Esophagus squamous epithelium (tissue), 5 donors: Measurements from ENCODE around the gene ZMYND10. TPM values are rescaled to one million over a fixed set of nuclear protein-coding genes. Genes with fewer than 3 reads are reported as not detected.

Experiments
- DNase-seq: peaks from one replicate; lab custom pipeline; 2025; lab: John Stamatoyannopoulos, UW
- H3K27ac ChIP-seq, 4 donors: fragments of 200-600 bp; sonication (generic); one replicate each; pipeline ENCODE4 v1.5.1; 2016 to 2019; ENCODE audit warnings: mild to moderate bottlenecking in 1 of 4
- H3K27me3 ChIP-seq, 4 donors: fragments of 200-600 bp; sonication (generic); 1 replicate in 3 of 4; 2 replicates in 1 of 4; pipeline versions ENCODE4 v1.5.1 to v1.6.0; 2017 to 2021; ENCODE audit warnings: antibody characterized with exemption in 1 of 4
- H3K36me3 ChIP-seq, 3 donors: fragments of 200-600 bp; sonication (generic); one replicate each; pipeline ENCODE4 v1.5.1; 2016 to 2019
- H3K4me1 ChIP-seq, 3 donors: fragments of 200-600 bp; sonication (generic); one replicate each; pipeline ENCODE4 v1.5.1; 2017 to 2019
- H3K4me3 ChIP-seq, 4 donors: fragments of 200-600 bp; sonication (generic); 1 replicate in 3 of 4; 2 replicates in 1 of 4; pipeline ENCODE4 v1.5.1; 2016 to 2019; ENCODE audit warnings: mild to moderate bottlenecking in 2 of 4, moderate library complexity in 1 of 4
- H3K9me3 ChIP-seq, 3 donors: fragments of 200-600 bp; sonication (generic); one replicate each; pipeline ENCODE4 v1.5.1; 2016 to 2019
- CTCF ChIP-seq, 6 experiments: fragments of 450-650 bp in 4 of 6; fragments of 200-600 bp in 2 of 6; sonication (generic) in 2 of 6; IDR thresholded peaks; one replicate each; pipeline ENCODE4 v1.5.1; 2016 to 2019; ENCODE audit warnings: antibody characterized with exemption in 6 of 6, mild to moderate bottlenecking in 4 of 6, moderate library complexity in 4 of 6
- POLR2A ChIP-seq, 4 donors: fragments of 450-650 bp; IDR thresholded peaks; one replicate each; pipeline ENCODE4 v1.6.1; 2017; ENCODE audit warnings: antibody characterized with exemption in 4 of 4, mild to moderate bottlenecking in 4 of 4, moderate library complexity in 3 of 4
- WGBS, 2 donors: methylation state at CpG; one replicate each; pipeline ENCODE4 v1.1.5; 2018; 5-methylcytosine and 5-hydroxymethylcytosine counted together
- intact Hi-C: fragments of 100-400 bp; cut with DNase I; formaldehyde crosslinking; loops from one replicate; pipeline ENCODE4 v1.15.0; 2022
- total RNA-seq, 4 donors: library from RNA; depleted of rRNA; stranded (reverse); fragments of >200 nt; gene quantifications; one replicate each; pipeline ENCODE4 v1.1.0, GENCODE V29; 2016
- donor health status: DM: yes; HTN: yes; CAD: no.

ZMYND10 gene
- total RNA-seq, 4 donors from 2014 or later, result 1.1 TPM; not detected in 3

- TF ChIP-seq CTCF (IDR thresholded peaks at IDR 0.05), result no peak
- peak in 3 of 4 donors; percentile 63 to 81 (median 69) for TF ChIP-seq POLR2A (IDR thresholded peaks at IDR 0.05)
- peaks cover 0 to 43% (median 11%) of the 10 kb centered on the region in 3 donors for H3K36me3 ChIP-seq
- DNase-seq, result no peak
- WGBS, 2 donors, result 0% methylated on average over 8 to 10 of the region's 45 CpGs
- H3K4me1 ChIP-seq, result peaks cover 65 to 93% (median 66%) of the 10 kb centered on the region in 3 donors
- no peaks in the 10 kb centered on the region for H3K9me3 ChIP-seq
- peak overlapping the region; percentile 71 to 98 (median 82) for H3K4me3 ChIP-seq
- peak overlapping the region; percentile 90 to 98 (median 96) for H3K27ac ChIP-seq
- intact Hi-C loops, result loop anchor here (10.0 kb wide), 1 partner anchor 46 kb away; the partner anchor contains the start of gene LSMEM2
- no peaks in the 10 kb centered on the region for H3K27me3 ChIP-seq
These were observed 24.6 kb downstream of the ZMYND10 start for GRCh38 chr3:50320853-50321335.

- intact Hi-C loops, result loop anchor here (10.0 kb wide), 1 partner anchor 45 kb away; the partner anchor contains the start of gene LSMEM2
- no peak for DNase-seq
- Histone ChIP-seq H3K27ac (peak overlapping the region; percentile 90 to 98 (median 96)), H3K36me3 (peaks cover 0 to 40% (median 11%) of the 10 kb centered on the region in 3 donors), H3K9me3 (no peaks in the 10 kb centered on the region), H3K4me1 (peaks cover 66 to 93% (median 71%) of the 10 kb centered on the region in 3 donors), H3K27me3 (no peaks in the 10 kb centered on the region), H3K4me3 (peak overlapping the region; percentile 71 to 98 (median 82))
- TF ChIP-seq CTCF (IDR thresholded peaks at IDR 0.05), result no peak
- TF ChIP-seq POLR2A (IDR thresholded peaks at IDR 0.05), result no peak
- WGBS, 2 donors, result 66 to 80% methylated on average over 1 to 27 of the region's 29 CpGs
These were observed 25.5 kb downstream of the ZMYND10 start for GRCh38 chr3:50319894-50320625.

- intact Hi-C loops, result no loop called here
- no peak for DNase-seq
- Histone ChIP-seq H3K4me3 (peak overlapping the region in 2 of 4 donors; percentile 91 to 98), H3K4me1 (peaks cover 65 to 93% (median 69%) of the 10 kb centered on the region in 3 donors), H3K9me3 (no peaks in the 10 kb centered on the region), H3K36me3 (peaks cover 0 to 39% (median 11%) of the 10 kb centered on the region in 3 donors), H3K27ac (peak overlapping the region; percentile 93 to 98 (median 96)), H3K27me3 (no peaks in the 10 kb centered on the region)
- 86 to 90% methylated on average over 12 to 16 of the region's 16 CpGs for WGBS, 2 donors
- TF ChIP-seq POLR2A (IDR thresholded peaks at IDR 0.05) (no peak), CTCF (IDR thresholded peaks at IDR 0.05) (no peak)
These were observed 26.2 kb downstream of the ZMYND10 start for GRCh38 chr3:50319181-50319893.

GRCh38 chr3:50318615-50319014 lies 26.9 kb downstream of the ZMYND10 start:
- Histone ChIP-seq H3K4me3 (peak overlapping the region in 2 of 4 donors; percentile 91 to 98), H3K9me3 (no peaks in the 10 kb centered on the region), H3K4me1 (peaks cover 58 to 93% (median 63%) of the 10 kb centered on the region in 3 donors), H3K27ac (peak overlapping the region; percentile 93 to 98 (median 96)), H3K27me3 (no peaks in the 10 kb centered on the region), H3K36me3 (peaks cover 0 to 39% (median 11%) of the 10 kb centered on the region in 3 donors)
- WGBS, 2 donors, result 40% methylated on average over 1 of the region's 10 CpGs; no CpG with 5 or more reads in 1 of the 2 donors
- TF ChIP-seq POLR2A (IDR thresholded peaks at IDR 0.05), result no peak
- TF ChIP-seq CTCF (IDR thresholded peaks at IDR 0.05), result no peak
- DNase-seq, result no peak
- intact Hi-C loops, result no loop called here
